IMR-90 (cell line): ENCODE data around the gene NAE1. TPM values are rescaled to one million over a fixed set of nuclear protein-coding genes. Genes with fewer than 3 reads are reported as not detected.

Experiments used
- ATAC-seq: fragments of 200-7000 bp; cut with Tn5 transposase; 2 replicates; pipeline ENCODE4 v1.9.1; 2020; ENCODE audit warnings: low read depth, mild to moderate bottlenecking, moderate library complexity
- BruUV-seq: library from RNA; stranded (reverse); fragments of 400-500 nt; replicated peaks from 2 replicates; lab custom pipeline; 2021; lab: Mats Ljungman, UMichigan
- CTCF ChIA-PET: fragments of 300-600 bp; formaldehyde crosslinking; extraction: SDS; loops from one replicate; lab custom pipeline; 2021; ENCODE audit warnings: antibody characterized with exemption; lab: Yijun Ruan, JAX
- POLR2A ChIA-PET: fragments of 300-600 bp; sonication (Branson Sonifier 250); formaldehyde crosslinking; loops from one replicate; lab custom pipeline; 2022; ENCODE audit warnings: antibody characterized with exemption; ENCODE audit not compliant: unreplicated experiment; lab: Charles Lee
- DNase-seq: peaks from one replicate; pipeline ENCODE4 v3.0.0; 2013
- H2AFZ ChIP-seq: replicated peaks from 2 replicates; pipeline ENCODE3; 2013; ENCODE audit warnings: low read length, mild to moderate bottlenecking; ENCODE audit not compliant: poor library complexity
- H2AK5ac ChIP-seq: 2 replicates; pipeline ENCODE4 v1.6.1; 2013; ENCODE audit warnings: low read depth, low read length, inconsistent platforms
- H2AK9ac ChIP-seq: replicated peaks from 2 replicates; pipeline ENCODE3; 2013; ENCODE audit warnings: mild to moderate bottlenecking, low read depth, low read length, moderate library complexity; ENCODE audit not compliant: poor library complexity
- H2BK120ac ChIP-seq: 2 replicates; pipeline ENCODE4 v1.6.1; 2013; ENCODE audit warnings: low read depth, low read length, inconsistent platforms
- H2BK15ac ChIP-seq: 3 replicates; pipeline ENCODE4 v1.6.1; 2013; ENCODE audit warnings: low read depth, low read length, inconsistent platforms
- H2BK20ac ChIP-seq: 2 replicates; pipeline ENCODE4 v1.6.1; 2013; ENCODE audit warnings: low read depth, mild to moderate bottlenecking, inconsistent platforms, low read length, moderate library complexity
- H2BK5ac ChIP-seq: 2 replicates; pipeline ENCODE4 v1.6.1; 2013; ENCODE audit warnings: mild to moderate bottlenecking, low read depth, low read length, inconsistent platforms; ENCODE audit not compliant: poor library complexity, severe bottlenecking
- H3K14ac ChIP-seq: replicated peaks from 2 replicates; pipeline ENCODE4 v1.6.1; 2013; ENCODE audit warnings: low read depth, low read length, inconsistent platforms
- H3K18ac ChIP-seq: 2 replicates; pipeline ENCODE4 v1.6.1; 2013; ENCODE audit warnings: low read depth, low read length, control low read depth
- H3K23ac ChIP-seq: 2 replicates; pipeline ENCODE4 v1.6.1; 2013; ENCODE audit warnings: low read depth, low read length, inconsistent platforms
- H3K27ac ChIP-seq: 2 replicates; pipeline ENCODE4 v1.5.1; 2013; ENCODE audit warnings: mild to moderate bottlenecking, control low read depth, low read length; ENCODE audit not compliant: insufficient read depth
- H3K27me3 ChIP-seq: 2 replicates; pipeline ENCODE4 v1.6.1; 2013; ENCODE audit warnings: low read length; ENCODE audit not compliant: control insufficient read depth, insufficient read depth
- H3K36me3 ChIP-seq: 2 replicates; pipeline ENCODE4 v1.6.1; 2013; ENCODE audit warnings: low read length, mixed read lengths; ENCODE audit not compliant: control insufficient read depth, insufficient read depth
- H3K4ac ChIP-seq: 2 replicates; pipeline ENCODE4 v1.6.1; 2013; ENCODE audit warnings: low read depth, low read length, inconsistent platforms
- H3K4me1 ChIP-seq: 2 replicates; pipeline ENCODE4 v1.6.1; 2013; ENCODE audit warnings: low read length, mixed read lengths; ENCODE audit not compliant: control insufficient read depth, insufficient read depth
- H3K4me2 ChIP-seq: 2 replicates; pipeline ENCODE4 v1.6.1; 2013; ENCODE audit warnings: low read depth, mild to moderate bottlenecking, control low read depth, low read length, moderate library complexity
- H3K4me3 ChIP-seq: 2 replicates; pipeline ENCODE4 v1.5.1; 2013; ENCODE audit warnings: low read depth, mild to moderate bottlenecking, control low read depth, low read length, moderate library complexity; ENCODE audit not compliant: insufficient read depth
- H3K56ac ChIP-seq: 2 replicates; pipeline ENCODE4 v1.6.1; 2013; ENCODE audit warnings: low read length, inconsistent platforms; ENCODE audit not compliant: insufficient read depth; ENCODE audit errors: extremely low read depth
- H3K79me1 ChIP-seq, 2 experiments: 2 replicates each; pipeline ENCODE4 v1.6.1; 2013; ENCODE audit warnings: low read length in 2 of 2, inconsistent platforms in 1 of 2, low read depth in 1 of 2
- H3K9ac ChIP-seq: 2 replicates; pipeline ENCODE4 v1.6.1; 2013; ENCODE audit warnings: low read depth, low read length, control low read depth
- H3K9me1 ChIP-seq: 2 replicates; pipeline ENCODE4 v1.6.1; 2013; ENCODE audit warnings: low read length, inconsistent platforms; ENCODE audit not compliant: insufficient read depth
- H3K9me3 ChIP-seq: 2 replicates; pipeline ENCODE4 v1.6.1; 2013; ENCODE audit warnings: low read length; ENCODE audit not compliant: control insufficient read depth, insufficient read depth
- H4K20me1 ChIP-seq: 2 replicates; pipeline ENCODE4 v1.6.1; 2013; ENCODE audit warnings: low read length, inconsistent platforms; ENCODE audit not compliant: insufficient read depth
- H4K5ac ChIP-seq: 2 replicates; pipeline ENCODE4 v1.6.1; 2013; ENCODE audit warnings: mild to moderate bottlenecking, low read depth, low read length, control low read depth
- H4K8ac ChIP-seq, 2 experiments: 2 replicates each; pipeline ENCODE4 v1.6.1; 2013; ENCODE audit warnings: low read depth in 2 of 2, low read length in 2 of 2, control low read depth in 1 of 2, inconsistent platforms in 1 of 2
- H4K91ac ChIP-seq: 2 replicates; pipeline ENCODE4 v1.6.1; 2013; ENCODE audit warnings: low read depth, low read length, inconsistent platforms; ENCODE audit not compliant: insufficient read depth
- CEBPB ChIP-seq: IDR thresholded peaks from 2 replicates; pipeline ENCODE4 v1.6.1; 2012; ENCODE audit warnings: low read depth, low read length, improper control_type of control experiment
- CHD1 ChIP-seq: IDR thresholded peaks from 2 replicates; pipeline ENCODE4 v1.6.1; 2012; ENCODE audit warnings: low read depth, low read length, improper control_type of control experiment
- MAFK ChIP-seq: IDR thresholded peaks from 2 replicates; pipeline ENCODE4 v1.6.1; 2012; ENCODE audit warnings: low read depth, low read length, improper control_type of control experiment
- MAZ ChIP-seq: IDR thresholded peaks from 2 replicates; pipeline ENCODE4 v1.6.1; 2012; ENCODE audit warnings: low read depth, mild to moderate bottlenecking, low read length, improper control_type of control experiment, moderate library complexity, borderline replicate concordance
- MXI1 ChIP-seq: IDR thresholded peaks from 2 replicates; pipeline ENCODE4 v1.6.1; 2012; ENCODE audit warnings: low read depth, mild to moderate bottlenecking, low read length, moderate library complexity, borderline replicate concordance
- POLR2A ChIP-seq: IDR thresholded peaks from 2 replicates; pipeline ENCODE4 v1.6.1; 2012; ENCODE audit warnings: mild to moderate bottlenecking, low read depth, low read length
- RFX5 ChIP-seq: IDR thresholded peaks from 2 replicates; pipeline ENCODE4 v1.8.0; 2012; ENCODE audit warnings: low read depth, mild to moderate bottlenecking, low read length, moderate library complexity
- WGBS, 2 experiments: methylation state at CpG; one replicate each; pipeline versions ENCODE4 v1.1.5 to v1.1.7; 2013; ENCODE audit warnings: missing lambda C conversion rate in 2 of 2; ENCODE audit not compliant: insufficient read length in 1 of 2; ENCODE audit errors: extremely low coverage in 2 of 2; 5-methylcytosine and 5-hydroxymethylcytosine counted together
- dilution Hi-C: fragments of 300-500 bp; cut with HindIII; formaldehyde crosslinking; loops from one replicate; pipeline ENCODE4 v1.14.3; 2018; ENCODE audit warnings: low sequenced_read_pairs; ENCODE audit not compliant: unreplicated experiment
- in situ Hi-C: fragments of 300-500 bp; cut with MboI; formaldehyde crosslinking; loops from 3 replicates; pipeline ENCODE4 v1.14.3; 2019; ENCODE audit warnings: low sequenced_read_pairs, inconsistent platforms, mixed read lengths
- intact Hi-C: fragments of 100-400 bp; cut with micrococcal nuclease; formaldehyde crosslinking; loops from 2 replicates; pipeline ENCODE4 v1.10.0; 2022
- polyA plus RNA-seq, 3 experiments: library from polyadenylated mRNA; depleted of rRNA; stranded (reverse); fragments of >200 nt; gene quantifications; 2 replicates each; pipeline ENCODE4 v1.2.3, GENCODE V29; 2012; ENCODE audit warnings: low replicate concordance in 1 of 3
- total RNA-seq: library from RNA; depleted of rRNA; stranded (reverse); fragments of >200 nt; gene quantifications from 2 replicates; pipeline ENCODE4 v1.2.3, GENCODE V29; 2012
- TF ChIP-seq, protein P1 (sequence below): conservative IDR thresholded peaks from 2 replicates; pipeline ENCODE4 v1.5.1; 2012; ENCODE audit warnings: mild to moderate bottlenecking, low read depth, low read length, improper control_type of control experiment

The NAE1 gene
- total and polyA plus RNA-seq, 2 of the 4 experiments (the other 2 are of a cell fraction) = 33.0 to 36.7 TPM

DNA sequence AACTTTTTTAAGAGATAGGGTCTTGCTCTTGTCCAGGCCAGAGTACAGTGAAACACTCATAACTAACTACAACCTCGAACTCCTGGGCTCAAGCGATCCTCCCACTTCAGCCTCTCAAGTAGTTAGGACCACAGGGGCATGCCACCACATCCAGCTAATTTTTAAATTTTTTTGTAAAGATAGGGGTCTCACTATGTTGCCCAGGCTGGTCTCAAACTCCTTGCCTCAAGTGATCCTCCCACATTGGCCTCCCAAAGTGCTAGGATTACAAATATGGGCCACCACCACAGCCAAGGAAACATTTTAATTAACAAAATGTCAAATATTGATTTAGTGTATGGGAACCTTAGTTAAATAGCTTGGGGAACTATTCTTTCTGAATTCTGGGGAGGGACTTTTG is 76.6 kb downstream of the NAE1 start:
- Histone ChIP-seq H3K4me2 (no peak overlapping the region), H3K4me3 (no peak overlapping the region), H3K14ac (no peak overlapping the region), H2AK5ac (no peak overlapping the region), H3K9me1 (peaks cover 2% of the 10 kb centered on the region; the same call in 1 of the 2 replicates), H2BK5ac (no peak overlapping the region), H3K4ac (no peak overlapping the region), H3K9ac (no peak overlapping the region), H3K36me3 (peaks cover 4% of the 10 kb centered on the region), H2BK20ac (no peak overlapping the region), H3K4me1 (peaks cover 4% of the 10 kb centered on the region), H2BK15ac (no peak overlapping the region), H4K20me1 (peaks cover 18% of the 10 kb centered on the region), H3K27ac (no peak overlapping the region), H3K79me1 (peaks cover 12 to 20% of the 10 kb centered on the region in 2 experiments; a peak in 3 of 4 replicates), H4K8ac (no peak overlapping the region), H4K91ac (no peak overlapping the region), H4K5ac (no peak overlapping the region), H2AK9ac (no peak overlapping the region), H2AFZ (no peak overlapping the region), H3K56ac (no peak overlapping the region), H3K9me3 (no peaks in the 10 kb centered on the region), H3K23ac (no peak overlapping the region), H3K18ac (no peak overlapping the region), H3K27me3 (peaks cover 9% of the 10 kb centered on the region), H2BK120ac (no peak overlapping the region)
- DNase-seq (no peak), ATAC-seq (no peak)
- BruUV-seq = no TSS peak
- no CpG with 5 or more reads among the region's 2 CpGs for WGBS, 2 experiments
- CTCF ChIA-PET = interaction anchor here (0.6 to 1.7 kb wide), 3 partner anchors 14 to 114 kb away, joined by 3 to 4 read pairs (median 3); no protein-coding TSS in a partner anchor
- dilution Hi-C loops = no loop called here
- intact Hi-C loops = loop anchor here (5.0 kb wide), 1 partner anchor 113 kb away; no protein-coding TSS in a partner anchor
- TF ChIP-seq POLR2A = no peak
- no peak for TF ChIP-seq MAZ
- TF ChIP-seq MAFK = no peak
- no peak for TF ChIP-seq RFX5
- TF ChIP-seq, protein P1, sequence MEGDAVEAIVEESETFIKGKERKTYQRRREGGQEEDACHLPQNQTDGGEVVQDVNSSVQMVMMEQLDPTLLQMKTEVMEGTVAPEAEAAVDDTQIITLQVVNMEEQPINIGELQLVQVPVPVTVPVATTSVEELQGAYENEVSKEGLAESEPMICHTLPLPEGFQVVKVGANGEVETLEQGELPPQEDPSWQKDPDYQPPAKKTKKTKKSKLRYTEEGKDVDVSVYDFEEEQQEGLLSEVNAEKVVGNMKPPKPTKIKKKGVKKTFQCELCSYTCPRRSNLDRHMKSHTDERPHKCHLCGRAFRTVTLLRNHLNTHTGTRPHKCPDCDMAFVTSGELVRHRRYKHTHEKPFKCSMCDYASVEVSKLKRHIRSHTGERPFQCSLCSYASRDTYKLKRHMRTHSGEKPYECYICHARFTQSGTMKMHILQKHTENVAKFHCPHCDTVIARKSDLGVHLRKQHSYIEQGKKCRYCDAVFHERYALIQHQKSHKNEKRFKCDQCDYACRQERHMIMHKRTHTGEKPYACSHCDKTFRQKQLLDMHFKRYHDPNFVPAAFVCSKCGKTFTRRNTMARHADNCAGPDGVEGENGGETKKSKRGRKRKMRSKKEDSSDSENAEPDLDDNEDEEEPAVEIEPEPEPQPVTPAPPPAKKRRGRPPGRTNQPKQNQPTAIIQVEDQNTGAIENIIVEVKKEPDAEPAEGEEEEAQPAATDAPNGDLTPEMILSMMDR = no peak
- TF ChIP-seq CEBPB = no peak
- TF ChIP-seq MXI1 = no peak
- no peak for TF ChIP-seq CHD1
- in situ Hi-C loops = no loop called here
- POLR2A ChIA-PET = no interaction called here
